DND-41 (cell line): ENCODE data around the gene RGS1.
A peak's percentile ranks its signal among the peaks of the same experiment; 100 is the strongest.

Experiments
- ATAC-seq: fragments of 200-7000 bp; cut with Tn5 transposase; 3 replicates; pipeline ENCODE4 v1.9.1; 2021; ENCODE audit warnings: low read depth; ENCODE audit not compliant: insufficient read depth
- DNase-seq: peaks from one replicate; pipeline ENCODE4 v3.0.0-alpha.2; 2020
- H2AFZ ChIP-seq: 2 replicates; pipeline ENCODE4 v1.6.0; 2012; ENCODE audit warnings: low read depth, low read length
- H3K27ac ChIP-seq: 2 replicates; pipeline ENCODE4 v1.5.1; 2012; ENCODE audit warnings: low read length, inconsistent platforms
- H3K27me3 ChIP-seq: fragments of 200-600 bp; sonication (generic); 2 replicates; pipeline ENCODE4 v1.6.0; 2012; ENCODE audit warnings: low read length, mild to moderate bottlenecking, inconsistent platforms; ENCODE audit not compliant: insufficient read depth, poor library complexity
- H3K36me3 ChIP-seq: 2 replicates; pipeline ENCODE4 v1.5.1; 2012; ENCODE audit warnings: low read length, inconsistent platforms; ENCODE audit not compliant: insufficient read depth
- H3K4me1 ChIP-seq: 2 replicates; pipeline ENCODE4 v1.5.1; 2012; ENCODE audit warnings: mild to moderate bottlenecking, low read length; ENCODE audit not compliant: insufficient read depth
- H3K4me2 ChIP-seq: 2 replicates; pipeline ENCODE4 v1.6.0; 2012; ENCODE audit warnings: mild to moderate bottlenecking, moderate library complexity, low read length, inconsistent platforms; ENCODE audit not compliant: insufficient read depth
- H3K4me3 ChIP-seq, 2 experiments: fragments of 200-600 bp in 1 of 2; shearing (Covaris generic) in 1 of 2; 2 replicates each; pipeline ENCODE4 v1.5.1; 2012 to 2016; ENCODE audit warnings: inconsistent platforms in 2 of 2, low read length in 2 of 2, mild to moderate bottlenecking in 2 of 2, low read depth in 1 of 2, moderate library complexity in 1 of 2
- H3K79me2 ChIP-seq: 2 replicates; pipeline ENCODE4 v1.6.0; 2012; ENCODE audit warnings: low read length, inconsistent platforms; ENCODE audit not compliant: insufficient read depth
- H3K9ac ChIP-seq: 2 replicates; pipeline ENCODE4 v1.6.0; 2012; ENCODE audit warnings: low read depth, mild to moderate bottlenecking, inconsistent platforms, low read length, moderate library complexity
- H3K9me3 ChIP-seq: 2 replicates; pipeline ENCODE4 v1.5.1; 2012; ENCODE audit warnings: low read length, moderate library complexity, mild to moderate bottlenecking, inconsistent platforms; ENCODE audit not compliant: insufficient read depth, severe bottlenecking
- H4K20me1 ChIP-seq: 2 replicates; pipeline ENCODE4 v1.6.0; 2012; ENCODE audit warnings: low read length; ENCODE audit not compliant: insufficient read depth
- EZH2 ChIP-seq: IDR thresholded peaks from 3 replicates; pipeline ENCODE4 v1.6.1; 2012; ENCODE audit warnings: borderline replicate concordance, low read depth, mild to moderate bottlenecking, moderate library complexity, low read length, inconsistent platforms; ENCODE audit not compliant: severe bottlenecking
- TF ChIP-seq, protein P1 (sequence below): IDR thresholded peaks from 2 replicates; pipeline ENCODE4 v1.5.1; 2012; ENCODE audit warnings: borderline replicate concordance, low read length, moderate library complexity, mild to moderate bottlenecking; ENCODE audit not compliant: poor library complexity, severe bottlenecking; ENCODE audit errors: extremely low read depth

RGS1 gene

GRCh38 chr1:192534666-192535065 is 40.9 kb upstream of the RGS1 start:
- H3K36me3 ChIP-seq: no peaks in the 10 kb centered on the region
- no peak for ATAC-seq
- H2AFZ ChIP-seq: 0 out of 2 replicates have a peak overlapping the region, but pooled peaks have one; percentile 12
- no peaks in the 10 kb centered on the region for H3K27me3 ChIP-seq
- peaks cover 16% of the 10 kb centered on the region for H3K79me2 ChIP-seq
- H4K20me1 ChIP-seq: no peaks in the 10 kb centered on the region
- H3K4me2 ChIP-seq: no peak overlapping the region; the same call in 1 of the 2 replicates
- H3K4me3 ChIP-seq: no peak overlapping the region
- no peak for DNase-seq
- peak overlapping the region; percentile 40 for H3K9ac ChIP-seq
- H3K4me1 ChIP-seq: peaks cover 89% of the 10 kb centered on the region
- peak overlapping the region; percentile 98 for H3K27ac ChIP-seq
- TF ChIP-seq, protein P1, sequence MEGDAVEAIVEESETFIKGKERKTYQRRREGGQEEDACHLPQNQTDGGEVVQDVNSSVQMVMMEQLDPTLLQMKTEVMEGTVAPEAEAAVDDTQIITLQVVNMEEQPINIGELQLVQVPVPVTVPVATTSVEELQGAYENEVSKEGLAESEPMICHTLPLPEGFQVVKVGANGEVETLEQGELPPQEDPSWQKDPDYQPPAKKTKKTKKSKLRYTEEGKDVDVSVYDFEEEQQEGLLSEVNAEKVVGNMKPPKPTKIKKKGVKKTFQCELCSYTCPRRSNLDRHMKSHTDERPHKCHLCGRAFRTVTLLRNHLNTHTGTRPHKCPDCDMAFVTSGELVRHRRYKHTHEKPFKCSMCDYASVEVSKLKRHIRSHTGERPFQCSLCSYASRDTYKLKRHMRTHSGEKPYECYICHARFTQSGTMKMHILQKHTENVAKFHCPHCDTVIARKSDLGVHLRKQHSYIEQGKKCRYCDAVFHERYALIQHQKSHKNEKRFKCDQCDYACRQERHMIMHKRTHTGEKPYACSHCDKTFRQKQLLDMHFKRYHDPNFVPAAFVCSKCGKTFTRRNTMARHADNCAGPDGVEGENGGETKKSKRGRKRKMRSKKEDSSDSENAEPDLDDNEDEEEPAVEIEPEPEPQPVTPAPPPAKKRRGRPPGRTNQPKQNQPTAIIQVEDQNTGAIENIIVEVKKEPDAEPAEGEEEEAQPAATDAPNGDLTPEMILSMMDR: no peak
- no peak for TF ChIP-seq EZH2
- H3K9me3 ChIP-seq: peaks cover 2% of the 10 kb centered on the region

GRCh38 chr1:192535916-192536664 is 39.5 kb upstream of the RGS1 start:
- Histone ChIP-seq H3K4me3 (no peak overlapping the region), H3K9ac (peak overlapping the region; percentile 3; the same call in 1 of the 2 replicates), H3K36me3 (no peaks in the 10 kb centered on the region), H3K4me1 (peaks cover 89% of the 10 kb centered on the region), H2AFZ (no peak overlapping the region), H3K27ac (peak overlapping the region; percentile 98), H3K27me3 (no peaks in the 10 kb centered on the region), H4K20me1 (no peaks in the 10 kb centered on the region), H3K9me3 (peaks cover 2% of the 10 kb centered on the region), H3K79me2 (peaks cover 28% of the 10 kb centered on the region), H3K4me2 (no peak overlapping the region)
- TF ChIP-seq EZH2: no peak
- TF ChIP-seq, protein P1: no peak
- DNase-seq (no peak), ATAC-seq (no peak)

GRCh38 chr1:192538407-192539296 is 36.9 kb upstream of the RGS1 start:
- Histone ChIP-seq H3K4me3 (peak overlapping the region in 1 of 2 experiments; percentile 31; a peak in 1 of 4 replicates), H3K36me3 (no peaks in the 10 kb centered on the region), H3K9ac (peak overlapping the region; percentile 69), H3K27ac (peak overlapping the region; percentile 98), H2AFZ (no peak overlapping the region), H3K27me3 (no peaks in the 10 kb centered on the region), H4K20me1 (no peaks in the 10 kb centered on the region), H3K4me1 (peaks cover 100% of the 10 kb centered on the region), H3K9me3 (peaks cover 2% of the 10 kb centered on the region), H3K79me2 (peaks cover 41% of the 10 kb centered on the region), H3K4me2 (peak overlapping the region; percentile 53)
- DNase-seq (peak; percentile 68), ATAC-seq (peak; percentile 74)
- TF ChIP-seq EZH2: no peak
- TF ChIP-seq, protein P1: no peak
